Measurements from ENCODE around the gene INS. TPM values are rescaled to one million over a fixed set of nuclear protein-coding genes. Genes with fewer than 3 reads are reported as not detected.

The INS gene
- total RNA-seq, 2 experiments from 2014 or later = not detected

DNA sequence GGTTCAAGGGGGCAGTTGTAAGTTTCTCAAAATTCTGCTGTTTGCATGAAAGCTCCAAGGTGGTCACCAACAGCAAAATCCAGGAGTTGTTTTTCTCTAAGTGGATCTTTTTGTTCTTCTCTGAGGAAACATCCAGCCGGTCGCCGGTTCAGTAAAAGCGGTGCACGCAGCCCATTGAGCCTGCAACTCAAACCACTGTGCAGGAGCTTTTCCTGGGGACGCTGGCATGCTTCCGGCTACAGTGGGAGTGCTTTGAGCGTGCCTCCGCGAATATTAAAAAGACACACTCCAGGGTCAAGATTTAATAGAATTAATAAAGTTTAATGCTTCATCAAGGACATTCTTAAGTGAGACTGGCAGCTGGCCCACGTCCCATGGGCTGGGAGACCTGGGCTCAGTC, 47.2 kb downstream of the INS start:
- no peak for DNase-seq
- Mint-ChIP-seq H3K27ac (no peak overlapping the region), H3K4me3 (no peak overlapping the region), H3K36me3 (ENCODE audit: low read depth) (no peaks in the 10 kb centered on the region), H3K9me3 (no peaks in the 10 kb centered on the region), H3K4me1 (no peaks in the 10 kb centered on the region), H3K27me3 (peaks cover 16% of the 10 kb centered on the region)
- CTCF ChIA-PET = no interaction called here
- POLR2A ChIA-PET = no interaction called here

DNA sequence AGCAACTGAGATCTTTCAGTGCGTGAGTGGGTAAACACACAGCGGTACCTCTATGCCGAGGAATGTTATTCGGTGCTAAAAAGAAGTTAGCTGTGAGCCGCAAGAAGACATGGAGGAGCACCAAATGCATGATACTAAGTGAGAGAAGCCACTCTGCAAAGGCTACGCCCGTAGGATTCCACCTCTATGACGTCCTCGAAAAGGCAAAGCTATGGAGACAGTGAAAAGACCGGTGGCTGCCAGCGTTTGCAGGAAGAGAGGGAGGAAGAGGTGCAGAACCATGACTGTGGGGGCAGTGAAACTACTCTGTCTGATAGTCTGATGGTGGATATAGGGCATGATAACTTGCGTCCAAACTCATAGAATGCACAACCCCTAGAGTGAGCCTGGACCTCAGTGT, 50.5 kb downstream of the INS start:
- Mint-ChIP-seq H3K27ac (no peak overlapping the region), H3K36me3 (ENCODE audit: low read depth) (no peaks in the 10 kb centered on the region), H3K27me3 (no peaks in the 10 kb centered on the region), H3K4me1 (no peaks in the 10 kb centered on the region), H3K9me3 (no peaks in the 10 kb centered on the region), H3K4me3 (no peak overlapping the region)
- CTCF ChIA-PET = no interaction called here
- DNase-seq = no peak
- POLR2A ChIA-PET = no interaction called here

Small RNAs within 50 kb of the gene (microRNA-seq; reads per million reads assigned to microRNA genes)
- gene MIR4686 (ENCODE audit: borderline microRNAs expressed, borderline replicate concordance) = not detected
- gene MIR483 (ENCODE audit: borderline microRNAs expressed, borderline replicate concordance) = 1.3 reads per million

Other genes with a start within 250 kb of the INS start
- gene TNNT3, start 241.5 kb downstream of the INS start, total RNA-seq = 1 to 10 TPM; 3.7 to 5.4 TPM
- gene MRPL23, start 213.9 kb downstream of the INS start, total RNA-seq = 100 to 1,000 TPM in 1 of 2 experiments, 10 to 100 TPM in 1; 77.5 to 106 TPM
- not detected for gene H19, start 163.4 kb downstream of the INS start, total RNA-seq
- under 1 TPM; 0.07 to 0.08 TPM for gene IGF2, start 21.8 kb downstream of the INS start, total RNA-seq
- gene TH, start 10.6 kb upstream of the INS start, total RNA-seq = not detected
- gene ASCL2, start 109.4 kb upstream of the INS start, total RNA-seq = under 1 TPM; 0.31 to 0.40 TPM
- 10 to 100 TPM; 66.4 to 81.0 TPM for gene C11orf21, start 140.7 kb upstream of the INS start, total RNA-seq
- gene TSPAN32, start 140.8 kb upstream of the INS start, total RNA-seq = 10 to 100 TPM; 77.6 to 98.9 TPM
- 100 to 1,000 TPM; 137 to 157 TPM for gene CD81, start 216.1 kb upstream of the INS start, total RNA-seq
- gene TSSC4, start 239.5 kb upstream of the INS start, total RNA-seq = 10 to 100 TPM; 31.1 to 47.5 TPM

All from activated CD4-positive, alpha-beta T cell treated with anti-CD3 and anti-CD28 coated beads, Interleukin-2, amount 10 ng/mL, durations not matched to agents 7 days and 5 days (primary cell).